Fibroblast of pulmonary artery (primary cell): ENCODE measurements around the gene EIF2B4.
"Not testable (repeated sequence)": the region's sequence is repeated elsewhere in the genome, so short reads cannot be mapped to it uniquely, and the experiment has no call there.

Source experiments
- DNase-seq: peaks from one replicate; pipeline ENCODE4 v3.0.0-alpha.2; 2010; ENCODE audit warnings: low read depth
- H3K4me3 ChIP-seq: replicated peaks from 2 replicates; pipeline ENCODE4 v1.5.1; 2011; ENCODE audit warnings: low read depth, mild to moderate bottlenecking, control low read depth, low read length, moderate library complexity
- CTCF ChIP-seq: IDR thresholded peaks from 2 replicates; pipeline ENCODE4 v1.5.1; 2011; ENCODE audit warnings: mild to moderate bottlenecking, control low read depth, low read length, inconsistent platforms; ENCODE audit errors: missing control alignments

The EIF2B4 gene

DNA sequence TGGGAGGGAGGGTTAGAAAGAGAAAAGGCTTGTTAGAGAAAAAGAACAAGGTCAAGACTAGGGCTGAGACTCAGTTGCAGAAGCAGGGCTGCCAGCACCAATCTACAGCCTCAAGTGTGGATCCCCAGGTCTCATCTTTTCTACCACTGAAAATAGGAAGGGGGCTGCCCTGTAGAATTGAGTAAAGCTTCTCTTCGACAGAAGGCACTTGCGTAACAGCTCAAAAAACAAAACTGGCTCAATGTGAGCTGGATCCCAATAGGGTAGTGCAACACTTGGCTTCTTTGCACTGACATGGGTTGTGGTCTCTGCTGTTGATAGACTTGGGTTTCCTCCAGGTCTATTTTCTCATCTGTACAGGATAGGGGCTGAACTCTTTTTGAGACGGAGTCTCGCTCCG lies 45.4 kb downstream of the EIF2B4 start:
- no peak overlapping the region for H3K4me3 ChIP-seq
- no peak for DNase-seq
- TF ChIP-seq CTCF = no peak

- TF ChIP-seq CTCF = no peak
- H3K4me3 ChIP-seq = peak overlapping the region; percentile 92
- no peak for DNase-seq
These were observed 46.4 kb downstream of the EIF2B4 start for GRCh38 chr2:27323596-27324285.

- peak within 1 kb of the TSS; percentile 92 for H3K4me3 ChIP-seq
- no peak for TF ChIP-seq CTCF
- peak; percentile 92 for DNase-seq
These were observed 47.2 kb downstream of the EIF2B4 start, which contains the start of gene MPV17 for GRCh38 chr2:27322766-27323595. MPV17 (minus strand) TSS chr2:27323097; CDS start chr2:27322517, 580 bp downstream.

DNA sequence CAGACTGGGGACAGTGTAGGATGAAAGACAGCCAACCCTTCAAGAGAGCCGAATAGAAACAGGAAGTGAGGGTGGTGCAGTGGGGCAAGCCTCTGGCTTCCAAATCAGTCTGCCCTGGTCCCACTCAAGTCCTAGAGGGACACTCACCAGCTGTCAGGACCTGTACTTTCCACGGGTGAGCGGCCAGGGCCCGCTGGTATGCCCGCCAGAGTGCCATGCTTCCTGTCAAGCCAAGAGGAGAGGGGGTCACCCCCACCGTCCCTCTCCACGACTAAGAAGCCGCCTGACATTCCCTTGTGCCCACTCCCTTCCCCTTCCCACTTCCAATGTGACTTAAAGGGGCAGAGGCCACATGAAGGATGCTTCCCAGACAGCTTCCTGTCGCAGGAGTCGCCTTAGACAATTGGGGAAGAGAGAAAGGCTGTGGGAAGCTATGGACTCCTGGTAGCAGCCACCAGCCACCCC lies 47.8 kb downstream of the EIF2B4 start:
- DNase-seq = no peak
- no peak for TF ChIP-seq CTCF
- H3K4me3 ChIP-seq = peak overlapping the region; percentile 92

GRCh38 chr2:27320958-27321543 lies 49.1 kb downstream of the EIF2B4 start:
- DNase-seq = peak; percentile 99
- H3K4me3 ChIP-seq = peak overlapping the region; percentile 15
- TF ChIP-seq CTCF = peak; percentile 78

- H3K4me3 ChIP-seq = not testable (repeated sequence)
These were observed 50.3 kb downstream of the EIF2B4 start for GRCh38 chr2:27319839-27320238.

More at GRCh38 chr2:27319839-27320238, 50.3 kb downstream of the EIF2B4 start:
- DNase-seq = not testable (repeated sequence)
